Ovary (tissue), 9 donors: ENCODE measurements around the gene LBP. TPM values are rescaled to one million over a fixed set of nuclear protein-coding genes. Genes with fewer than 3 reads are reported as not detected.
A peak's percentile ranks its signal among the peaks of the same experiment; 100 is the strongest.

Source experiments
- DNase-seq, 5 donors: peaks; one replicate each; pipeline ENCODE4 v3.0.0-alpha.2; 2019 to 2020
- H3K27ac ChIP-seq, 2 donors: fragments of 200-600 bp; one replicate each; pipeline versions ENCODE4 v1.5.1 to v1.8.0; 2019 to 2022
- H3K27me3 ChIP-seq: fragments of 200-600 bp; one replicate; pipeline ENCODE4 v1.8.0; 2022
- H3K36me3 ChIP-seq: fragments of 200-600 bp; sonication (generic); one replicate; pipeline ENCODE4 v1.5.1; 2019
- H3K4me1 ChIP-seq: one replicate; pipeline ENCODE4 v1.8.1; 2013; ENCODE audit warnings: mild to moderate bottlenecking, moderate library complexity; ENCODE audit not compliant: insufficient read depth
- H3K4me3 ChIP-seq: fragments of 200-600 bp; sonication (generic); one replicate; pipeline ENCODE4 v1.5.1; 2017
- H3K9me3 ChIP-seq, 2 donors: fragments of 200-600 bp in 1 of 2; sonication (generic) in 1 of 2; one replicate each; pipeline versions ENCODE4 v1.5.1 to v1.8.1; 2013 to 2019; ENCODE audit warnings: mild to moderate bottlenecking in 1 of 2, moderate library complexity in 1 of 2
- EP300 ChIP-seq: sonication (generic); formaldehyde crosslinking; IDR thresholded peaks from one replicate; pipeline ENCODE4 v1.6.1; 2017; ENCODE audit warnings: antibody characterized with exemption
- POLR2A ChIP-seq: fragments of 450-650 bp; IDR thresholded peaks from one replicate; pipeline ENCODE4 v1.6.1; 2017; ENCODE audit warnings: antibody characterized with exemption, mild to moderate bottlenecking, moderate library complexity
- WGBS, 3 donors: extraction: QIAGEN DNeasy Blood & Tissue Kit in 1 of 3; methylation state at CpG; one replicate each; pipeline versions ENCODE4 v1.1.5 to v1.1.7; 2013 to 2017; 5-methylcytosine and 5-hydroxymethylcytosine counted together
- intact Hi-C, 4 donors: fragments of 100-400 bp; cut with DNase I; formaldehyde crosslinking; loops; one replicate each; pipeline versions ENCODE4 v1.11.0 to v1.15.1; 2022 to 2023
- polyA plus RNA-seq, 2 donors: library from polyadenylated mRNA; stranded (reverse); fragments of 200-250 nt in 1 of 2; fragments of 350-450 nt in 1 of 2; fragmentation: Illumina TruSeq in 1 of 2; extraction: RNeasy Lipid Tissue Mini Kit (QIAGEN cat#74804) in 1 of 2; gene quantifications; one replicate each; pipeline ENCODE4 v1.2.3, GENCODE V29; 2013 to 2014
- total RNA-seq, 7 donors: library from RNA; depleted of rRNA in 2 of 7; stranded (reverse); fragments of >200 nt in 2 of 7; fragmentation: NEBNext Ultra II Directional in 3 of 7; extraction: Animal tissue kit (Norgen Biotek cat#: 25700) in 3 of 7; gene quantifications; one replicate each; pipeline versions ENCODE4 v1.1.0 to v1.2.4, GENCODE V29; 2016 to 2023
- TF ChIP-seq, protein P1 (sequence below), 3 donors: fragments of 450-650 bp in 2 of 3; fragments of 200-600 bp in 1 of 3; IDR thresholded peaks; one replicate each; pipeline versions ENCODE4 v1.5.1 to v1.8.0; 2016 to 2022; ENCODE audit warnings: antibody characterized with exemption in 3 of 3, mild to moderate bottlenecking in 1 of 3
- donor health status: DM: no; HTN: no; CAD: no; lungs with moderate emphysema.
- donor health status: DM: no; HTN: no; CAD: no.
- donor health status: Bipolar disorder and iron deficiency.
- donor health status: DM: yes; HTN: yes; CAD: no.
- donor health status: DM: no; HTN: no; CAD: no.
- donor health status: DM: yes; HTN: yes; CAD: no.

LBP gene
- total and polyA plus RNA-seq, 9 donors = 0.12 to 0.20 (median 0.17) TPM; not detected in 5

GRCh38 chr20:38300438-38300837 lies 45.8 kb upstream of the LBP start:
- Histone ChIP-seq H3K9me3 (no peaks in the 10 kb centered on the region), H3K36me3 (no peaks in the 10 kb centered on the region), H3K27me3 (no peaks in the 10 kb centered on the region), H3K4me1 (peaks cover 8% of the 10 kb centered on the region), H3K27ac (peak overlapping the region; percentile 28 to 97), H3K4me3 (no peak overlapping the region)
- no peak for TF ChIP-seq POLR2A
- 86 to 93% (median 93%) methylated on average over 4 of the region's 4 CpGs for WGBS, 3 donors
- intact Hi-C loops = loop anchor here in 2 of 4 donors (5.0 to 10.0 kb wide), 2 partner anchors 56 to 73 kb away; no protein-coding TSS in a partner anchor
- no peak for DNase-seq

DNA sequence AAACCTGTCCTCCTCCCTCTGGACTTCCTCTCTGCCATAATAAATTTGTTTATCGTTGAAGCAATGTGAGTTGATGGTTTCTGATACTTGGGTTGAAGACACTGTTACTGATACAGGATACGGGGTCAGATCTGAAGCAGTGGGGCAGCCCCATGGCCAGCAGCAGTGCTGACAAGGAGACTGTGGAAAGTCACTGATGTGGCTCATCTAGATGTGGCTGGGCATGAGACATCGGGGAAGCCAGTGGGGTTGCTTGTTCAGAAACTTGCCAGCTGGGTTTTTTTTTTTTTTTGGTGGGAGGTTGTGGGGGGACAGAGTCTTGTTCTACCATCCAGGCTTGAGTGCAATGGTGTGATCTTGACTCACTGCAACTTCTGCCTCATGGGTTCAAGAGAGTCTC lies 45.0 kb upstream of the LBP start:
- no peak overlapping the region for H3K27ac ChIP-seq
- no peaks in the 10 kb centered on the region for H3K27me3 ChIP-seq
- no peaks in the 10 kb centered on the region for H3K36me3 ChIP-seq
- DNase-seq = no peak
- H3K4me3 ChIP-seq = no peak overlapping the region
- intact Hi-C loops = loop anchor here in 2 of 4 donors (5.0 to 10.0 kb wide), 2 partner anchors 57 to 74 kb away; no protein-coding TSS in a partner anchor
- H3K9me3 ChIP-seq = no peaks in the 10 kb centered on the region
- WGBS, 3 donors = 94 to 97% (median 95%) methylated on average over 3 of the region's 3 CpGs
- TF ChIP-seq, protein P1, sequence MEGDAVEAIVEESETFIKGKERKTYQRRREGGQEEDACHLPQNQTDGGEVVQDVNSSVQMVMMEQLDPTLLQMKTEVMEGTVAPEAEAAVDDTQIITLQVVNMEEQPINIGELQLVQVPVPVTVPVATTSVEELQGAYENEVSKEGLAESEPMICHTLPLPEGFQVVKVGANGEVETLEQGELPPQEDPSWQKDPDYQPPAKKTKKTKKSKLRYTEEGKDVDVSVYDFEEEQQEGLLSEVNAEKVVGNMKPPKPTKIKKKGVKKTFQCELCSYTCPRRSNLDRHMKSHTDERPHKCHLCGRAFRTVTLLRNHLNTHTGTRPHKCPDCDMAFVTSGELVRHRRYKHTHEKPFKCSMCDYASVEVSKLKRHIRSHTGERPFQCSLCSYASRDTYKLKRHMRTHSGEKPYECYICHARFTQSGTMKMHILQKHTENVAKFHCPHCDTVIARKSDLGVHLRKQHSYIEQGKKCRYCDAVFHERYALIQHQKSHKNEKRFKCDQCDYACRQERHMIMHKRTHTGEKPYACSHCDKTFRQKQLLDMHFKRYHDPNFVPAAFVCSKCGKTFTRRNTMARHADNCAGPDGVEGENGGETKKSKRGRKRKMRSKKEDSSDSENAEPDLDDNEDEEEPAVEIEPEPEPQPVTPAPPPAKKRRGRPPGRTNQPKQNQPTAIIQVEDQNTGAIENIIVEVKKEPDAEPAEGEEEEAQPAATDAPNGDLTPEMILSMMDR (IDR thresholded peaks at IDR 0.05) = no peak
- TF ChIP-seq EP300 (no peak), POLR2A (no peak)
- peaks cover 8% of the 10 kb centered on the region for H3K4me1 ChIP-seq

DNA sequence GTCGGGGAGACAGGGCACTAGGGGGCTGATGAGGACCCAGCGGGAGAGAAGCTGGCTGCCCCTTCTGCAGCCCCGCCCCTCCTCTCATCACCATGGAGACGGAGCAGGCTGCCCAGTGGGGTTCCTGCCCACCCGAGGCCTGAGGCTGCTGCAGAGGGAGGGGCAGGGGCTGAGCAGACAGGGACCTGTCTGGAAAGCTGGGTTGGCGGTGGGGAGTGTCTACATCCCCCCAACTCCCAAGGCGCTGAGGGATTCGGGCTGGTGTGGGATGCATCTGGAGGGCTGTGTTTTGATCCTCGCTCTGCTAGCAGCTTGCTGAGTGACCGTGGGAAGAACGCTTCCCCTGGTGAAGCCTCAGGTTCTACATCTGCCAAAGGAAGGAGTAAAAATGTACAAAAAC lies 43.5 kb upstream of the LBP start:
- 8 to 11% (median 10%) methylated on average over 11 of the region's 11 CpGs for WGBS, 3 donors
- Histone ChIP-seq H3K9me3 (no peaks in the 10 kb centered on the region), H3K4me3 (no peak overlapping the region), H3K4me1 (peaks cover 8% of the 10 kb centered on the region), H3K36me3 (no peaks in the 10 kb centered on the region), H3K27ac (no peak overlapping the region), H3K27me3 (no peaks in the 10 kb centered on the region)
- TF ChIP-seq POLR2A (no peak), EP300 (no peak)
- TF ChIP-seq, protein P1 (IDR thresholded peaks at IDR 0.05) = no peak
- peak in 1 of 5 donors; percentile 54 for DNase-seq
- intact Hi-C loops = loop anchor here in 2 of 4 donors (5.0 to 10.0 kb wide), 2 partner anchors 58 to 75 kb away; no protein-coding TSS in a partner anchor

DNA sequence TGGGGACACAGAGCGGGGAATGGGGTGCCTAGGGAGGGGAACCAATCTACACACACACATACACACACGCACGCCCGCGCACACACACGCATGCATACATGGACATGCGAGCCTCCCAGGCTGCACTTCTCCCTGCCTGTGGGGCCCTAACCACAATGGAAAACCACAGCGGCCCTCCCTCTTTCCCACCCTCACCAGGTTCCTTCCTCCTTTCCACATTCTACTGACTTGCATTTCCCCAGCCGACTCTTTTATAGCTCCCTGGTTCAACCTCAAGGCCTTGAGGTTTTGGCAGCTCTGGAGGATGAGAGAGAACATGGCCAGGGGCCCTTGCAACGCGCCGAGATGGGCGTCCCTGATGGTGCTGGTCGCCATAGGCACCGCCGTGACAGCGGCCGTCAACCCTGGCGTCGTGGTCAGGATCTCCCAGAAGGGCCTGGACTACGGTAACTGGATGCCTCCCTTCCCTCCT lies 42.3 kb upstream of the LBP start, which contains the start of gene BPI:
TSS of gene BPI (plus strand) at position 249 of the 472 bp plus-strand sequence. CDS start at position 317, 68 bp downstream.
- Histone ChIP-seq H3K4me3 (no peak within 1 kb of the TSS), H3K4me1 (peaks cover 4% of the 10 kb centered on the region), H3K27ac (no peak within 1 kb of the TSS), H3K36me3 (no peaks in the 10 kb centered on the region), H3K9me3 (no peaks in the 10 kb centered on the region), H3K27me3 (no peaks in the 10 kb centered on the region)
- TF ChIP-seq POLR2A = no peak
- TF ChIP-seq, protein P1 (IDR thresholded peaks at IDR 0.05) = no peak
- intact Hi-C loops = loop anchor here in 2 of 4 donors (5.0 to 10.0 kb wide), 2 partner anchors 59 to 77 kb away; no protein-coding TSS in a partner anchor
- 40 to 55% (median 47%) methylated on average over 21 of the region's 21 CpGs for WGBS, 3 donors
- DNase-seq = peak in 2 of 5 donors; percentile 28 to 50

DNA sequence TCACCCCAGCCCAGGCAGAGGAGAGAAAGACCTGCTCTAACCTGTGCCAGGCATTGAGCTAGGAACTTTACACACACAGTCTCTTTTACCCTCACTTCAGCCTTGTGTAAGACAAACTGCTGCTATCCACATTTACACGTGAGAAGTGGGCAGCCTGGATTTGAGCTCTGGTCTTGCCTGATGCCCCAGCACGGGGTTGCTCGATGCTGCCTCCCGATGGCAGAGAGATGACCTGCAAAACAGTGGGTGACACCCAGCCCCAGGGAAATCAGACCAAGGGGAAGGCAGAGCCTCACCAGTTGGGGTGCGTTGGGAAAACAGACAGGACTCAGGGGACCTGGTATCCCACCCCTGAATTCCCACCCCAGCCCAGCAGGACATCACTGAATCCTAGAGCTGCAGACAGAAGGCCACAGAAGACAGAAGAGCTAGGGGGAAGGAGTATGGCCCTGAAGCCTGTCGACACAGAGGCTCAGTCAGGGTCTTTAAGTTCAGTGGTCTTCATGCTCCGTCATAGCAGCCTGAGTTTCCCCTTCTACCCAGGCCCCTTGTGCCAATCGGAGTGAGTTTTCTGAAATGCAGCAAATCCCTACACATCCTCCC lies 41.3 kb upstream of the LBP start:
- no peaks in the 10 kb centered on the region for H3K9me3 ChIP-seq
- intact Hi-C loops = loop anchor here in 2 of 4 donors (5.0 to 10.0 kb wide), 2 partner anchors 60 to 78 kb away; no protein-coding TSS in a partner anchor
- WGBS, 3 donors = 72 to 76% (median 76%) methylated on average over 8 of the region's 8 CpGs
- no peaks in the 10 kb centered on the region for H3K36me3 ChIP-seq
- H3K4me1 ChIP-seq = peaks cover under 1% of the 10 kb centered on the region
- H3K27me3 ChIP-seq = no peaks in the 10 kb centered on the region
- no peak overlapping the region for H3K27ac ChIP-seq
- TF ChIP-seq, protein P1 (IDR thresholded peaks at IDR 0.05) = no peak
- TF ChIP-seq EP300 = no peak
- no peak for TF ChIP-seq POLR2A
- H3K4me3 ChIP-seq = no peak overlapping the region
- DNase-seq = peak in 1 of 5 donors; percentile 49
